ENCODE data around the gene TSPAN14.
A peak's percentile ranks its signal among the peaks of the same experiment; 100 is the strongest.

Gene TSPAN14

DNA sequence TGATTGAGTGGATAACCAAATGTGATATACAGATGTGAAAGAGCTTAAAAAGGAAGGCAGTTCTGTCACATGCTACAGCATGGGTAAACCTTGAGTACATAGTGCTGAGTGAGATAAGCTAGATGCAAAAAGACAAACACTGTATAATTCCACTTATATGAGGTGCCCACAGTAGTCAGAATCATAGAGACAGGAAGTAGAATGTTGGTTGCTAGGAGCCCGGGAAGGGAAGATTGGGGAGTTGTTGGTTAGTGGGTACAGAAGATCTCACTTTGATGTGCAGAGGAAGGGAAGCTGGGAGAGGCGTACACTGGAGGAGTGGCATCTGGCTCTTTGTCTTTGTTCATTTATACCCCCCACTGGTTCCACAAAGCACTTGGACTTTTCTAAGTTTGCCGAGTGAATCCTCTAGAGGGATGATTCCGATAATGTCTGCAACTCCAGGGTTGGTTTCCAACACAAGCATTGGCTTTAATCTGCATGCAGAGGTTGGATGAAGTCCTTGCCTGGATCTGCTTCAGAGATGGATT is 39.5 kb downstream of the TSPAN14 start:
- no peak overlapping the region for H3K4me3 ChIP-seq (ENCODE audit: low read depth, low read length)
- no peak overlapping the region for H2AFZ ChIP-seq (ENCODE audit: insufficient read depth, low read length, poor library complexity)
- no peak overlapping the region for H2BK120ac ChIP-seq (ENCODE audit: insufficient read depth, low read length, poor library complexity)
- H3K4me1 ChIP-seq (ENCODE audit: control insufficient read depth in 1 of 2, insufficient read depth in 2 of 2, low read length in 2 of 2): peaks cover 19 to 20% of the 10 kb centered on the region in 2 experiments
- no peak overlapping the region for H3K14ac ChIP-seq (ENCODE audit: low read length)
- no peak overlapping the region for H4K12ac ChIP-seq (ENCODE audit: low read depth, low read length)
- H3K4me2 ChIP-seq (ENCODE audit: low read length): no peak overlapping the region
- WGBS (ENCODE audit: extremely low coverage, insufficient coverage, insufficient read length): no CpG with 5 or more reads among the region's 4 CpGs
- H3K4ac ChIP-seq (ENCODE audit: low read depth, low read length): no peak overlapping the region
- no peak overlapping the region for H2BK12ac ChIP-seq (ENCODE audit: low read length)
- no peak overlapping the region for H3K23ac ChIP-seq (ENCODE audit: low read length)
- H3K27ac ChIP-seq (ENCODE audit: low read depth, low read length): no peak overlapping the region
- H3K36me3 ChIP-seq (ENCODE audit: control insufficient read depth in 1 of 2, insufficient read depth in 2 of 2, low read length in 2 of 2): peaks cover 31 to 36% of the 10 kb centered on the region in 2 experiments
- H3K9me3 ChIP-seq (ENCODE audit: insufficient read depth, low read depth, low read length): no peaks in the 10 kb centered on the region
- no peak for DNase-seq
- H4K91ac ChIP-seq (ENCODE audit: low read depth, low read length): no peak overlapping the region
- no peak overlapping the region for H3K9ac ChIP-seq (ENCODE audit: low read length)
- no peak overlapping the region for H3K18ac ChIP-seq (ENCODE audit: low read length)
- H3K27me3 ChIP-seq (ENCODE audit: insufficient read depth, low read length): no peaks in the 10 kb centered on the region
- peaks cover 6% of the 10 kb centered on the region for H3K79me1 ChIP-seq (ENCODE audit: low read length)
- H3K79me2 ChIP-seq (ENCODE audit: control insufficient read depth, insufficient read depth, low read length, poor library complexity): peaks cover 8% of the 10 kb centered on the region
- H4K8ac ChIP-seq (ENCODE audit: low read depth, low read length): no peak overlapping the region
- no peak overlapping the region for H2BK5ac ChIP-seq (ENCODE audit: low read depth, low read length, poor library complexity)
- H2AK5ac ChIP-seq (ENCODE audit: low read length): no peak overlapping the region

- no peak overlapping the region for H3K4ac ChIP-seq (ENCODE audit: low read depth, low read length)
- peaks cover 18% of the 10 kb centered on the region for H3K79me1 ChIP-seq (ENCODE audit: low read length)
- no peak overlapping the region for H2BK120ac ChIP-seq (ENCODE audit: insufficient read depth, low read length, poor library complexity)
- H3K9ac ChIP-seq (ENCODE audit: low read length): no peak overlapping the region
- no peak overlapping the region for H4K91ac ChIP-seq (ENCODE audit: low read depth, low read length)
- H3K4me1 ChIP-seq (ENCODE audit: control insufficient read depth in 1 of 2, insufficient read depth in 2 of 2, low read length in 2 of 2): peaks cover 34 to 36% of the 10 kb centered on the region in 2 experiments
- H3K14ac ChIP-seq (ENCODE audit: low read length): no peak overlapping the region
- H3K9me3 ChIP-seq (ENCODE audit: insufficient read depth, low read depth, low read length): no peaks in the 10 kb centered on the region
- no peak overlapping the region for H2AFZ ChIP-seq (ENCODE audit: insufficient read depth, low read length, poor library complexity)
- H2BK5ac ChIP-seq (ENCODE audit: low read depth, low read length, poor library complexity): no peak overlapping the region
- no peak overlapping the region for H4K8ac ChIP-seq (ENCODE audit: low read depth, low read length)
- H4K12ac ChIP-seq (ENCODE audit: low read depth, low read length): no peak overlapping the region
- H3K79me2 ChIP-seq (ENCODE audit: control insufficient read depth, insufficient read depth, low read length, poor library complexity): peaks cover 14% of the 10 kb centered on the region
- no peak overlapping the region for H3K23ac ChIP-seq (ENCODE audit: low read length)
- DNase-seq: no peak
- no peak overlapping the region for H3K4me3 ChIP-seq (ENCODE audit: low read depth, low read length)
- H3K36me3 ChIP-seq (ENCODE audit: control insufficient read depth in 1 of 2, insufficient read depth in 2 of 2, low read length in 2 of 2): peaks cover 12% of the 10 kb centered on the region in 2 experiments
- H2AK5ac ChIP-seq (ENCODE audit: low read length): no peak overlapping the region
- WGBS (ENCODE audit: extremely low coverage, insufficient coverage, insufficient read length): no CpG with 5 or more reads among the region's 4 CpGs
- no peak overlapping the region for H2BK12ac ChIP-seq (ENCODE audit: low read length)
- H3K27ac ChIP-seq (ENCODE audit: low read depth, low read length): no peak overlapping the region
- no peak overlapping the region for H3K4me2 ChIP-seq (ENCODE audit: low read length)
- no peaks in the 10 kb centered on the region for H3K27me3 ChIP-seq (ENCODE audit: insufficient read depth, low read length)
- no peak overlapping the region for H3K18ac ChIP-seq (ENCODE audit: low read length)
Observed at GRCh38 chr10:80496555-80497172, 42.6 kb downstream of the TSPAN14 start.

GRCh38 chr10:80497187-80498077 is 43.3 kb downstream of the TSPAN14 start:
- Histone ChIP-seq H4K8ac (ENCODE audit: low read depth, low read length) (no peak overlapping the region), H2BK5ac (ENCODE audit: low read depth, low read length, poor library complexity) (no peak overlapping the region), H3K27ac (ENCODE audit: low read depth, low read length) (peak overlapping the region; percentile 81), H3K36me3 (ENCODE audit: control insufficient read depth in 1 of 2, insufficient read depth in 2 of 2, low read length in 2 of 2) (peaks cover 7 to 9% of the 10 kb centered on the region in 2 experiments), H2BK120ac (ENCODE audit: insufficient read depth, low read length, poor library complexity) (no peak overlapping the region), H3K9me3 (ENCODE audit: insufficient read depth, low read depth, low read length) (no peaks in the 10 kb centered on the region), H3K23ac (ENCODE audit: low read length) (no peak overlapping the region), H3K9ac (ENCODE audit: low read length) (no peak overlapping the region), H2AK5ac (ENCODE audit: low read length) (no peak overlapping the region), H3K4ac (ENCODE audit: low read depth, low read length) (peak overlapping the region; percentile 29), H3K79me1 (ENCODE audit: low read length) (peaks cover 24% of the 10 kb centered on the region), H3K79me2 (ENCODE audit: control insufficient read depth, insufficient read depth, low read length, poor library complexity) (peaks cover 17% of the 10 kb centered on the region), H4K12ac (ENCODE audit: low read depth, low read length) (no peak overlapping the region), H3K18ac (ENCODE audit: low read length) (peak overlapping the region; percentile 35), H3K4me2 (ENCODE audit: low read length) (no peak overlapping the region), H2BK12ac (ENCODE audit: low read length) (no peak overlapping the region), H3K14ac (ENCODE audit: low read length) (peak overlapping the region; percentile 40), H4K91ac (ENCODE audit: low read depth, low read length) (no peak overlapping the region), H3K4me1 (ENCODE audit: control insufficient read depth in 1 of 2, insufficient read depth in 2 of 2, low read length in 2 of 2) (peaks cover 41 to 43% of the 10 kb centered on the region in 2 experiments), H3K27me3 (ENCODE audit: insufficient read depth, low read length) (no peaks in the 10 kb centered on the region), H2AFZ (ENCODE audit: insufficient read depth, low read length, poor library complexity) (peak overlapping the region; percentile 37), H3K4me3 (ENCODE audit: low read depth, low read length) (no peak overlapping the region)
- WGBS (ENCODE audit: extremely low coverage, insufficient coverage, insufficient read length): no CpG with 5 or more reads among the region's 7 CpGs
- DNase-seq: no peak

DNA sequence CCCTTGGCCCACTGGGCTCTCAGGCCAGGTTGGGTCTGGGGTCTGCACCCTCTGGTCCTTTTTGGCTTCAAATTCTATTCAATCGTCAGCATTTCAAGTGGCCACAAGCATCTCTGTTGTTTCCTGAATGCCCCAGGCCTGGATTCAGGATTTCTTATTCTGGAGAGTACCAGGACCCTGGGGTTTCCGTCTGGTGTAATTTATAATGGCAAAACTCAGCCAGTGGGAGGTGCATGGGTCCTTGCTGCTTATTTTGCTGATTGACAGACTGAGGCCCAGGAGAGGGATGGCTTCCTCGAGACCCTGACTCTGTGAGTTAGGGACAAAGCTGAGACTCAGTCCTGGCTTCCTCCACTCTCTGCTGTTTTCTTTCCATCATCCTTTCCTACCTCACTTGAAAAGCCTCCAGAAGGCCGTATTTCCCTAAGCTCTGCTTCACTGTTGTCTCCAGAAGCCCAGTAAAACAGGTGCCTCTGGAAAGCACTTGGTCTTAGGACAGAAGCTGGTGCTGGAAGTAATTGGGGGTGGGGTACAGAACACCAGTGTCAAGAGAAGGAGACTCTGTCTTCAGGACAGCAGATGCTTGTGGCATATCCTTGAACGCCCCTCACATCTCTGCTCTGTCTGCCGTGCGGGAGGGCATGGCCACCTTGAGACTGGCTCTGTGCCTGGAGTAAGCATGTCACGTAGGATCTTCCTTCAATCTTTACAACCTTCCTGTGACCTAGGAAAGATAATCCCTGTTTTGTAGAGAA is 44.1 kb downstream of the TSPAN14 start:
- H3K9ac ChIP-seq (ENCODE audit: low read length): no peak overlapping the region
- no peak overlapping the region for H2AFZ ChIP-seq (ENCODE audit: insufficient read depth, low read length, poor library complexity)

More for the DNA sequence above, 44.1 kb downstream of the TSPAN14 start:
- peaks cover 20% of the 10 kb centered on the region for H3K79me2 ChIP-seq (ENCODE audit: control insufficient read depth, insufficient read depth, low read length, poor library complexity)
- H2AK5ac ChIP-seq (ENCODE audit: low read length): peak overlapping the region; percentile 8
- no peak overlapping the region for H4K12ac ChIP-seq (ENCODE audit: low read depth, low read length)
- peak overlapping the region; percentile 41 for H2BK5ac ChIP-seq (ENCODE audit: low read depth, low read length, poor library complexity)
- no peak for DNase-seq
- no peaks in the 10 kb centered on the region for H3K9me3 ChIP-seq (ENCODE audit: insufficient read depth, low read depth, low read length)
- peak overlapping the region; percentile 40 for H3K14ac ChIP-seq (ENCODE audit: low read length)
- peak overlapping the region; percentile 29 for H3K4ac ChIP-seq (ENCODE audit: low read depth, low read length)
- H3K27me3 ChIP-seq (ENCODE audit: insufficient read depth, low read length): no peaks in the 10 kb centered on the region
- no peak overlapping the region for H3K4me3 ChIP-seq (ENCODE audit: low read depth, low read length)
- H2BK12ac ChIP-seq (ENCODE audit: low read length): peak overlapping the region; percentile 5
- peaks cover 31% of the 10 kb centered on the region for H3K79me1 ChIP-seq (ENCODE audit: low read length)
- peak overlapping the region; percentile 81 for H3K27ac ChIP-seq (ENCODE audit: low read depth, low read length)
- H3K36me3 ChIP-seq (ENCODE audit: control insufficient read depth in 1 of 2, insufficient read depth in 2 of 2, low read length in 2 of 2): peaks cover 7 to 9% of the 10 kb centered on the region in 2 experiments
- no peak overlapping the region for H3K23ac ChIP-seq (ENCODE audit: low read length)
- peak overlapping the region; percentile 23 for H4K91ac ChIP-seq (ENCODE audit: low read depth, low read length)
- H4K8ac ChIP-seq (ENCODE audit: low read depth, low read length): peak overlapping the region; percentile 3
- no peak overlapping the region for H3K4me2 ChIP-seq (ENCODE audit: low read length)
- peak overlapping the region; percentile 35 for H3K18ac ChIP-seq (ENCODE audit: low read length)
- WGBS (ENCODE audit: extremely low coverage, insufficient coverage, insufficient read length): no CpG with 5 or more reads among the region's 8 CpGs
- H2BK120ac ChIP-seq (ENCODE audit: insufficient read depth, low read length, poor library complexity): peak overlapping the region; percentile 3
- peaks cover 50 to 52% of the 10 kb centered on the region in 2 experiments for H3K4me1 ChIP-seq (ENCODE audit: control insufficient read depth in 1 of 2, insufficient read depth in 2 of 2, low read length in 2 of 2)
